ENCODE results near the gene RUNDC3A.

GRCh38 chr17:44263345-44263902 lies 45.0 kb upstream of the RUNDC3A start:
- no peak for TF ChIP-seq SIN3A (IDR thresholded peaks at IDR 0.05; ENCODE audit: borderline replicate concordance, insufficient read depth, low read depth, low read length)
- TF ChIP-seq POLR2AphosphoS5 (IDR thresholded peaks at IDR 0.05; ENCODE audit: low read depth, low read length) = no peak
- TF ChIP-seq CTCF (IDR thresholded peaks at IDR 0.05) = no peak

Measured in Panc1 (cell line).